ENCODE measurements around the gene PKNOX2. TPM values are rescaled to one million over a fixed set of nuclear protein-coding genes. Genes with fewer than 3 reads are reported as not detected.

PKNOX2 gene
- total and polyA plus RNA-seq, 10 of the 15 experiments (the other 5 are each of a cell fraction or from before 2014, with no cell fraction given) = not detected

DNA sequence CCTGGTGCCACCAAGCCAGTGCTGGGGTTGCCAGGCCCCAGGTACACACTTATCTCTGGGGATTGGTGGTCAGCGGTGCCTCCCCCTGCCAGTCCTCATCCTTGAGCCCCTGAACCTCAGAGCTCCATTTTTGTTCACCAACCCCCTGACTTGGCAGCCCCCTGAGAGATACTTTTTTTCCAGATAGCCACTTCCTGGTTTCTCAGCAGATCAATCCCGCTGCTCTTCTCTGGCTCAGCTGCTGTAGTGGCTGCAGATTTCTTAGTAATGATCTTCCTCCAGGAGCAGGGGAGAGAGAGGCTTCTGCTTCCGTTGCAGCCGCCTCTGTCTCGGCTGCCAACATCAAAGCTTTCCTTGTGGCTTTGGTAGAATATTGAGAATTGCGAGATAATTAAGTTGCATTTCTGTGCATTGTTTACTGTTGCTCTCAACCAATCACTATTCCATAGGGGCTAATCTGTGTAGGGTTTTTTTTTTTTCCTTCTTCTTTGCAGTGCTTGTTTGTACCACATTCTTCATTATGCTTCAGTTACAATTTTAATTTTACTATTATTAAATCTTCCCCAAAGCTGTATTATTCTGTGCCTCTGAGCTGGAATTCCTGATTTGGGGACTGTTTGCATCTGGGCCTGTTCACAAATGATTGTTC lies 92.1 kb downstream of the PKNOX2 start:
- intact Hi-C loops (cut with micrococcal nuclease; ENCODE audit: unreplicated experiment) (no loop called here), in situ Hi-C loops (cut with MboI) (no loop called here)
- BruUV-seq (replicated peaks) = no TSS peak
- ChIA-PET RAD21 (ENCODE audit: unreplicated experiment) (no interaction called here), POLR2A (no interaction called here), CTCF (no interaction called here), SMC1A (ENCODE audit: uncharacterized antibody, unreplicated experiment) (no interaction called here)
- Histone ChIP-seq H3K9me3 (replicated peaks; ENCODE audit: control insufficient read depth, insufficient read depth, low read length) (no peaks in the 10 kb centered on the region), H4K20me1 (ENCODE audit: control insufficient read depth, insufficient read depth) (no peaks in the 10 kb centered on the region), H2AFZ (ENCODE audit: control insufficient read depth, low read depth, low read length) (no peak overlapping the region), H3K4me3 (no peak overlapping the region), H3K36me3 (ENCODE audit: control insufficient read depth in 2 of 2, insufficient read depth in 2 of 2, low read length in 1 of 2) (no peaks in the 10 kb centered on the region), H3K4me2 (ENCODE audit: control insufficient read depth, insufficient read depth) (no peak overlapping the region), H3K4me1 (ENCODE audit: control insufficient read depth, insufficient read depth, low read length) (no peaks in the 10 kb centered on the region), H3K9ac (ENCODE audit: control insufficient read depth, insufficient read depth, low read length) (no peak overlapping the region), H3K27ac (ENCODE audit: control insufficient read depth, insufficient read depth) (no peak overlapping the region), H3K27me3 (replicated peaks in 1 of 2; ENCODE audit: control insufficient read depth in 2 of 2, insufficient read depth in 2 of 2, low read length in 1 of 2) (peaks cover 0 to 1% of the 10 kb centered on the region in 2 experiments; a peak in 2 of 4 replicates), H3K79me2 (ENCODE audit: control insufficient read depth, insufficient read depth, low read length) (no peaks in the 10 kb centered on the region)
- ATAC-seq = no peak
- WGBS (ENCODE audit: insufficient coverage, insufficient replicate concordance, low lambda C conversion rate, missing lambda C conversion rate) = 14% methylated on average over 6 of the region's 6 CpGs
- FAIRE-seq = no peak
- TF ChIP-seq, protein P1, sequence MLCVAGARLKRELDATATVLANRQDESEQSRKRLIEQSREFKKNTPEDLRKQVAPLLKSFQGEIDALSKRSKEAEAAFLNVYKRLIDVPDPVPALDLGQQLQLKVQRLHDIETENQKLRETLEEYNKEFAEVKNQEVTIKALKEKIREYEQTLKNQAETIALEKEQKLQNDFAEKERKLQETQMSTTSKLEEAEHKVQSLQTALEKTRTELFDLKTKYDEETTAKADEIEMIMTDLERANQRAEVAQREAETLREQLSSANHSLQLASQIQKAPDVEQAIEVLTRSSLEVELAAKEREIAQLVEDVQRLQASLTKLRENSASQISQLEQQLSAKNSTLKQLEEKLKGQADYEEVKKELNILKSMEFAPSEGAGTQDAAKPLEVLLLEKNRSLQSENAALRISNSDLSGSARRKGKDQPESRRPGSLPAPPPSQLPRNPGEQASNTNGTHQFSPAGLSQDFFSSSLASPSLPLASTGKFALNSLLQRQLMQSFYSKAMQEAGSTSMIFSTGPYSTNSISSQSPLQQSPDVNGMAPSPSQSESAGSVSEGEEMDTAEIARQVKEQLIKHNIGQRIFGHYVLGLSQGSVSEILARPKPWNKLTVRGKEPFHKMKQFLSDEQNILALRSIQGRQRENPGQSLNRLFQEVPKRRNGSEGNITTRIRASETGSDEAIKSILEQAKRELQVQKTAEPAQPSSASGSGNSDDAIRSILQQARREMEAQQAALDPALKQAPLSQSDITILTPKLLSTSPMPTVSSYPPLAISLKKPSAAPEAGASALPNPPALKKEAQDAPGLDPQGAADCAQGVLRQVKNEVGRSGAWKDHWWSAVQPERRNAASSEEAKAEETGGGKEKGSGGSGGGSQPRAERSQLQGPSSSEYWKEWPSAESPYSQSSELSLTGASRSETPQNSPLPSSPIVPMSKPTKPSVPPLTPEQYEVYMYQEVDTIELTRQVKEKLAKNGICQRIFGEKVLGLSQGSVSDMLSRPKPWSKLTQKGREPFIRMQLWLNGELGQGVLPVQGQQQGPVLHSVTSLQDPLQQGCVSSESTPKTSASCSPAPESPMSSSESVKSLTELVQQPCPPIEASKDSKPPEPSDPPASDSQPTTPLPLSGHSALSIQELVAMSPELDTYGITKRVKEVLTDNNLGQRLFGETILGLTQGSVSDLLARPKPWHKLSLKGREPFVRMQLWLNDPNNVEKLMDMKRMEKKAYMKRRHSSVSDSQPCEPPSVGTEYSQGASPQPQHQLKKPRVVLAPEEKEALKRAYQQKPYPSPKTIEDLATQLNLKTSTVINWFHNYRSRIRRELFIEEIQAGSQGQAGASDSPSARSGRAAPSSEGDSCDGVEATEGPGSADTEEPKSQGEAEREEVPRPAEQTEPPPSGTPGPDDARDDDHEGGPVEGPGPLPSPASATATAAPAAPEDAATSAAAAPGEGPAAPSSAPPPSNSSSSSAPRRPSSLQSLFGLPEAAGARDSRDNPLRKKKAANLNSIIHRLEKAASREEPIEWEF (IDR thresholded peaks at IDR 0.05; ENCODE audit: insufficient replicate concordance, low read depth, low read length) = no peak
- TF ChIP-seq SPI1 (IDR thresholded peaks at IDR 0.05; ENCODE audit: borderline replicate concordance, insufficient read depth, low read depth, low read length) = no peak
- no peak for TF ChIP-seq ZSCAN29 (IDR thresholded peaks at IDR 0.05)
- TF ChIP-seq, protein P2, sequence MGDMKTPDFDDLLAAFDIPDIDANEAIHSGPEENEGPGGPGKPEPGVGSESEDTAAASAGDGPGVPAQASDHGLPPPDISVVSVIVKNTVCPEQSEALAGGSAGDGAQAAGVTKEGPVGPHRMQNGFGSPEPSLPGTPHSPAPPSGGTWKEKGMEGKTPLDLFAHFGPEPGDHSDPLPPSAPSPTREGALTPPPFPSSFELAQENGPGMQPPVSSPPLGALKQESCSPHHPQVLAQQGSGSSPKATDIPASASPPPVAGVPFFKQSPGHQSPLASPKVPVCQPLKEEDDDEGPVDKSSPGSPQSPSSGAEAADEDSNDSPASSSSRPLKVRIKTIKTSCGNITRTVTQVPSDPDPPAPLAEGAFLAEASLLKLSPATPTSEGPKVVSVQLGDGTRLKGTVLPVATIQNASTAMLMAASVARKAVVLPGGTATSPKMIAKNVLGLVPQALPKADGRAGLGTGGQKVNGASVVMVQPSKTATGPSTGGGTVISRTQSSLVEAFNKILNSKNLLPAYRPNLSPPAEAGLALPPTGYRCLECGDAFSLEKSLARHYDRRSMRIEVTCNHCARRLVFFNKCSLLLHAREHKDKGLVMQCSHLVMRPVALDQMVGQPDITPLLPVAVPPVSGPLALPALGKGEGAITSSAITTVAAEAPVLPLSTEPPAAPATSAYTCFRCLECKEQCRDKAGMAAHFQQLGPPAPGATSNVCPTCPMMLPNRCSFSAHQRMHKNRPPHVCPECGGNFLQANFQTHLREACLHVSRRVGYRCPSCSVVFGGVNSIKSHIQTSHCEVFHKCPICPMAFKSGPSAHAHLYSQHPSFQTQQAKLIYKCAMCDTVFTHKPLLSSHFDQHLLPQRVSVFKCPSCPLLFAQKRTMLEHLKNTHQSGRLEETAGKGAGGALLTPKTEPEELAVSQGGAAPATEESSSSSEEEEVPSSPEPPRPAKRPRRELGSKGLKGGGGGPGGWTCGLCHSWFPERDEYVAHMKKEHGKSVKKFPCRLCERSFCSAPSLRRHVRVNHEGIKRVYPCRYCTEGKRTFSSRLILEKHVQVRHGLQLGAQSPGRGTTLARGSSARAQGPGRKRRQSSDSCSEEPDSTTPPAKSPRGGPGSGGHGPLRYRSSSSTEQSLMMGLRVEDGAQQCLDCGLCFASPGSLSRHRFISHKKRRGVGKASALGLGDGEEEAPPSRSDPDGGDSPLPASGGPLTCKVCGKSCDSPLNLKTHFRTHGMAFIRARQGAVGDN (IDR thresholded peaks at IDR 0.05) = no peak
- no peak for TF ChIP-seq ZNF217 (IDR thresholded peaks at IDR 0.05)
- TF ChIP-seq, protein P3, sequence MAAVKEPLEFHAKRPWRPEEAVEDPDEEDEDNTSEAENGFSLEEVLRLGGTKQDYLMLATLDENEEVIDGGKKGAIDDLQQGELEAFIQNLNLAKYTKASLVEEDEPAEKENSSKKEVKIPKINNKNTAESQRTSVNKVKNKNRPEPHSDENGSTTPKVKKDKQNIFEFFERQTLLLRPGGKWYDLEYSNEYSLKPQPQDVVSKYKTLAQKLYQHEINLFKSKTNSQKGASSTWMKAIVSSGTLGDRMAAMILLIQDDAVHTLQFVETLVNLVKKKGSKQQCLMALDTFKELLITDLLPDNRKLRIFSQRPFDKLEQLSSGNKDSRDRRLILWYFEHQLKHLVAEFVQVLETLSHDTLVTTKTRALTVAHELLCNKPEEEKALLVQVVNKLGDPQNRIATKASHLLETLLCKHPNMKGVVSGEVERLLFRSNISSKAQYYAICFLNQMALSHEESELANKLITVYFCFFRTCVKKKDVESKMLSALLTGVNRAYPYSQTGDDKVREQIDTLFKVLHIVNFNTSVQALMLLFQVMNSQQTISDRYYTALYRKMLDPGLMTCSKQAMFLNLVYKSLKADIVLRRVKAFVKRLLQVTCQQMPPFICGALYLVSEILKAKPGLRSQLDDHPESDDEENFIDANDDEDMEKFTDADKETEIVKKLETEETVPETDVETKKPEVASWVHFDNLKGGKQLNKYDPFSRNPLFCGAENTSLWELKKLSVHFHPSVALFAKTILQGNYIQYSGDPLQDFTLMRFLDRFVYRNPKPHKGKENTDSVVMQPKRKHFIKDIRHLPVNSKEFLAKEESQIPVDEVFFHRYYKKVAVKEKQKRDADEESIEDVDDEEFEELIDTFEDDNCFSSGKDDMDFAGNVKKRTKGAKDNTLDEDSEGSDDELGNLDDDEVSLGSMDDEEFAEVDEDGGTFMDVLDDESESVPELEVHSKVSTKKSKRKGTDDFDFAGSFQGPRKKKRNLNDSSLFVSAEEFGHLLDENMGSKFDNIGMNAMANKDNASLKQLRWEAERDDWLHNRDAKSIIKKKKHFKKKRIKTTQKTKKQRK (IDR thresholded peaks at IDR 0.05; ENCODE audit: low read depth, low read length) = no peak
- no peak for DNase-seq (ENCODE audit: low read depth, low spot score)

All from GM12878 (cell line).